Thoracic aorta (tissue), 2 donors: ENCODE data around the gene VANGL1. TPM values are rescaled to one million over a fixed set of nuclear protein-coding genes. Genes with fewer than 3 reads are reported as not detected.

Experiments
- ATAC-seq: fragments of 150-250 bp; one replicate; pipeline ENCODE4 v1.8.0; 2017; ENCODE audit warnings: low read depth; ENCODE audit not compliant: insufficient number of reproducible peaks, low FRiP score
- DNase-seq: peaks from one replicate; pipeline ENCODE4 v3.0.0-alpha.2; 2020; ENCODE audit warnings: low spot score
- H3K27ac ChIP-seq, 2 donors: fragments of 200-600 bp; sonication (generic); 1 replicate in 1 of 2; 2 replicates in 1 of 2; pipeline ENCODE4 v1.5.1; 2016; ENCODE audit warnings: mild to moderate bottlenecking in 2 of 2, moderate library complexity in 2 of 2
- H3K27me3 ChIP-seq: fragments of 200-600 bp; sonication (generic); replicated peaks from 2 replicates; pipeline ENCODE4 v1.6.0; 2016; ENCODE audit warnings: mild to moderate bottlenecking; ENCODE audit not compliant: insufficient read depth
- H3K36me3 ChIP-seq: fragments of 200-600 bp; sonication (generic); one replicate; pipeline ENCODE4 v1.5.1; 2016
- H3K4me1 ChIP-seq, 2 donors: fragments of 200-600 bp; sonication (generic); 1 replicate in 1 of 2; 2 replicates in 1 of 2; pipeline versions ENCODE4 v1.5.1 to v1.6.0; 2016; ENCODE audit warnings: low read depth in 2 of 2, mild to moderate bottlenecking in 1 of 2; ENCODE audit not compliant: control insufficient read depth in 1 of 2
- H3K4me3 ChIP-seq: fragments of 200-600 bp; sonication (generic); 2 replicates; pipeline ENCODE4 v1.5.1; 2016; ENCODE audit warnings: mild to moderate bottlenecking
- H3K9me3 ChIP-seq: fragments of 200-600 bp; sonication (generic); 2 replicates; pipeline ENCODE4 v1.5.1; 2016
- total RNA-seq, 2 donors: library from RNA; depleted of rRNA; stranded (reverse); fragments of >200 nt; gene quantifications; one replicate each; pipeline versions ENCODE4 v1.1.0 to v1.2.3, GENCODE V29; 2016
- TF ChIP-seq, protein P1 (sequence below): fragments of 200-600 bp; sonication (generic); IDR thresholded peaks from one replicate; pipeline ENCODE4 v1.5.1; 2019; ENCODE audit warnings: antibody characterized with exemption

VANGL1 gene
- total RNA-seq = 1 to 10 TPM; 6.5 to 8.8 TPM

DNA sequence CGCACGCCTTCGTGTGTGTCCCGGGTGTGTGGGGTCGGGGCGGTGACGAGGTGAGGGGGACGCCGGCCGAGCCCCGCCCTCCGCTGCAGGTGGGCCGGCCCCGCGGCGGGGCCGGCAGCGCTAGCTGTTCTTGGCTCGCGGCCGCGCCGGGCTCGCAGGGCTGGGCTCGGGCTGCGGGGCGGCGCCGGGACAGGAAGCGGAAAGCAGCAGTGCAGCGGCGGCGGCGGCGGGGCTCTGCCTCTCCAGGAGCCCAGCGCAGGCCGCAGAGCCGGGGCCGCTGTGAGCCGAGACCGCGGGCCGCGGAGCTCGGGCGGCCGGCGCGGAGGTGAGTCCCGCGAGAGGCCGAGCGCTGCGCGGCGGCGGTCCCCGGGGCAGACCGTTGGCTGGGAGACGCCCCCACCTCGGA is at the start of gene VANGL1:
TSS of gene VANGL1 (plus strand) at position 209 of the 406 bp plus-strand sequence. CDS start 9,444 bp downstream, outside the sequence.
- Histone ChIP-seq H3K4me3 (peak within 1 kb of the TSS; percentile 79), H3K27me3 (no peaks in the 10 kb centered on the region), H3K27ac (peak within 1 kb of the TSS; percentile 33 to 51), H3K4me1 (peaks cover 4 to 26% of the 10 kb centered on the region in 2 donors), H3K9me3 (no peaks in the 10 kb centered on the region), H3K36me3 (no peaks in the 10 kb centered on the region)
- TF ChIP-seq, protein P1, sequence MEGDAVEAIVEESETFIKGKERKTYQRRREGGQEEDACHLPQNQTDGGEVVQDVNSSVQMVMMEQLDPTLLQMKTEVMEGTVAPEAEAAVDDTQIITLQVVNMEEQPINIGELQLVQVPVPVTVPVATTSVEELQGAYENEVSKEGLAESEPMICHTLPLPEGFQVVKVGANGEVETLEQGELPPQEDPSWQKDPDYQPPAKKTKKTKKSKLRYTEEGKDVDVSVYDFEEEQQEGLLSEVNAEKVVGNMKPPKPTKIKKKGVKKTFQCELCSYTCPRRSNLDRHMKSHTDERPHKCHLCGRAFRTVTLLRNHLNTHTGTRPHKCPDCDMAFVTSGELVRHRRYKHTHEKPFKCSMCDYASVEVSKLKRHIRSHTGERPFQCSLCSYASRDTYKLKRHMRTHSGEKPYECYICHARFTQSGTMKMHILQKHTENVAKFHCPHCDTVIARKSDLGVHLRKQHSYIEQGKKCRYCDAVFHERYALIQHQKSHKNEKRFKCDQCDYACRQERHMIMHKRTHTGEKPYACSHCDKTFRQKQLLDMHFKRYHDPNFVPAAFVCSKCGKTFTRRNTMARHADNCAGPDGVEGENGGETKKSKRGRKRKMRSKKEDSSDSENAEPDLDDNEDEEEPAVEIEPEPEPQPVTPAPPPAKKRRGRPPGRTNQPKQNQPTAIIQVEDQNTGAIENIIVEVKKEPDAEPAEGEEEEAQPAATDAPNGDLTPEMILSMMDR = no peak
- ATAC-seq = peak; percentile 46
- no peak for DNase-seq

DNA sequence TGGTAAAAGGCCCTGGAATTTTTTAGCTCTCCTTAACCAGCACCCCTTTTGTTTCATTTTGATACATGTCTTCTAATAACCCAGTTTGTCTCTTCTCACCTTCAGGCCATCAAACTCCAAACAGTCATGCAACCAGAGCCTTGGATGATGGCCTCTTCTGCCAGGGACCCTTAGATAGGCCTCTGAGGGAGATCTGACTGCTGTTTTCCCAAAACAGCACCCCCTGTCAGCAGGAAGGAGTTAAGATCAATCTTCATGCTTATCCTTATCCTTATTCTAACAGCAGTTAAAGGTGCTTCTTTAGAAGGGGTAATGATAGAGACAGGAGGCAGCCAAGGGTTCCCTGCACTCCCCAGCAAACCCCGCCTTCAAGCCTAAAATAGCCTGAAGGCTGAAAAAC is 49.5 kb upstream of the VANGL1 start:
- peaks cover 3% of the 10 kb centered on the region for H3K9me3 ChIP-seq
- DNase-seq = no peak
- H3K27ac ChIP-seq = no peak overlapping the region
- TF ChIP-seq, protein P1 = no peak
- H3K36me3 ChIP-seq = no peaks in the 10 kb centered on the region
- no peaks in the 10 kb centered on the region for H3K4me1 ChIP-seq
- H3K4me3 ChIP-seq = no peak overlapping the region
- ATAC-seq = no peak
- no peaks in the 10 kb centered on the region for H3K27me3 ChIP-seq

DNA sequence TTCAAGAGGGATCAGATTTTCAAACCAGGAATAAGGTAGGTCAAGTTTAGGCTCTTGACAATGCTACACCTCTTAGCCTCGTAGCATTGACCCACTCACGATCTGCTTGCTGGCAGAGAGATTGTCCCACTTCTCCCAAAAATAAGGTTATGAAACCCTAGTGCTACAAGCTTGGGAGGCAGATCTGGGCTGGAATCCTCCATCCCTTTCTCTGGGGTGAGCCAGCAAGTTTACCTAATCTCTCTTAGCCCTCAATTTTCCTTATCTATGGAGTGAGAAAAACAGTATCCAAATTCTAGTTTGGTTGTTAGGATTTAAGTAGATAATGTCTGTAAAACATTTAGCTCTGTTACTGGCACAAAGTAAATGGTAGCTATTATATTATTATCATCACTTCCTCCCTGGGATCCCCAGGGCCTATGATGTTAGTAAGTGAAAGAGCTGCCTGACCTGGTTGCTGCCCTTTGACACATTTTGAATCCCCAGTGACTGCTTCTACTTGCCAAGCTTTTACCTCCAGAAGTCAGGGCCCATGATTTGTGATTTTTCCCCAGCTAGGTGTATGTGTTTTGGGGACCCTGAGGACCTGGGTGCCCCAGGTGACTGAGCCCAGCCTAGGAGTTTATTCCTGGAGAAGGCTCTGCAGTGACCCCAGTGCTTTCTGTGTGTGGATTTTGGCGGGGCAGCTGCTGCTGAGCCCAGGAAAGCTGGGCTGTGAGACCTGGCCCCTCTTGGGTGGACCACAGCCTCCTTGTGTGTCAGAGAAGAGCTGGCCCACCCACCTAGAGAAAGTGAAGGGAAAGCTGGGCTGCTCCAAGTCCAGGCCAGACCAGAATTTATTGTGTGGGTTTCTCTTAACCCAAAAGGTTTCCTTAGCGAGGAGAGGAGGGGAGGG is 48.2 kb upstream of the VANGL1 start:
- Histone ChIP-seq H3K27me3 (no peaks in the 10 kb centered on the region), H3K4me3 (no peak overlapping the region), H3K27ac (no peak overlapping the region), H3K36me3 (no peaks in the 10 kb centered on the region), H3K4me1 (no peaks in the 10 kb centered on the region), H3K9me3 (no peaks in the 10 kb centered on the region)
- TF ChIP-seq, protein P1 = no peak
- DNase-seq (no peak), ATAC-seq (no peak)

DNA sequence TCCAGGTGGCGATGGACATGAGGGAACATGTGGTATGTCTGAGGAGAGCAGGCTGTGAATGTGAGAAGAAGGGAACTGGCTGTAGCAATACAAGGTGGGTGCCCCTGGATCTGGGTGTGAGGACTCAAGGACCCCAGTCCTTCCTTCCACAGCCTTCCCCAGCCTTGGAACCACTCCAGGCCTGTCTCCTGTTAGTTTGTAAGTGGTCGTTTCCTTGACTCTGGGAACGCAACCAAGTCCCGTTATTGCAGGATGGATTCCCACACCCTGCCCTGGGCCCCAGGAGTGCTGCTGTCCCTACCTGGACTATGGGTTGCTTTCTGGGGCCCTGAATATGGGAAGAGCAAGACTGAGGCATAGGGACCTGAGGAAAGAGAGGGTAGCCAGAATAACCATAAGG is 47.2 kb upstream of the VANGL1 start:
- no peaks in the 10 kb centered on the region for H3K36me3 ChIP-seq

More for the DNA sequence above, 47.2 kb upstream of the VANGL1 start:
- TF ChIP-seq, protein P1 = no peak
- H3K4me1 ChIP-seq = no peaks in the 10 kb centered on the region
- DNase-seq (no peak), ATAC-seq (no peak)
- no peaks in the 10 kb centered on the region for H3K27me3 ChIP-seq
- no peak overlapping the region for H3K27ac ChIP-seq
- H3K4me3 ChIP-seq = no peak overlapping the region
- no peaks in the 10 kb centered on the region for H3K9me3 ChIP-seq
